Muscle layer of colon (tissue), 2 donors: ENCODE results near the gene LANCL2.

Source experiments
- H3K27ac ChIP-seq: one replicate; pipeline ENCODE4 v1.7.0; 2013; ENCODE audit warnings: low read depth, mild to moderate bottlenecking, low read length, moderate library complexity
- H3K27me3 ChIP-seq, 2 donors: one replicate each; pipeline ENCODE4 v1.7.0; 2013; ENCODE audit warnings: low read length in 2 of 2, mild to moderate bottlenecking in 2 of 2; ENCODE audit not compliant: insufficient read depth in 2 of 2, control insufficient read depth in 1 of 2
- H3K36me3 ChIP-seq: one replicate; pipeline ENCODE4 v1.7.0; 2013; ENCODE audit warnings: mild to moderate bottlenecking, low read length; ENCODE audit not compliant: insufficient read depth
- H3K4me1 ChIP-seq: one replicate; pipeline ENCODE4 v1.7.0; 2013; ENCODE audit warnings: mild to moderate bottlenecking, low read length; ENCODE audit not compliant: insufficient read depth
- H3K4me3 ChIP-seq, 2 donors: one replicate each; pipeline ENCODE4 v1.7.0; 2013; ENCODE audit warnings: low read length in 2 of 2, low read depth in 1 of 2, mild to moderate bottlenecking in 1 of 2, moderate library complexity in 1 of 2
- H3K9ac ChIP-seq: one replicate; pipeline ENCODE4 v1.7.0; 2013; ENCODE audit warnings: low read length
- H3K9me3 ChIP-seq: one replicate; pipeline ENCODE4 v1.7.0; 2013; ENCODE audit warnings: mild to moderate bottlenecking, low read length
- donor health status: abdominal sarcoma.
- donor health status: Adenocarcinoma of cecum.

The LANCL2 gene

GRCh38 chr7:55476852-55477780 is 112.0 kb downstream of the LANCL2 start:
- H3K4me3 ChIP-seq, result no peak overlapping the region
- H3K4me1 ChIP-seq, result no peaks in the 10 kb centered on the region
- H3K9me3 ChIP-seq, result no peaks in the 10 kb centered on the region
- H3K27ac ChIP-seq, result no peak overlapping the region
- H3K36me3 ChIP-seq, result peaks cover 4% of the 10 kb centered on the region
- no peak overlapping the region for H3K9ac ChIP-seq
- H3K27me3 ChIP-seq, result no peaks in the 10 kb centered on the region

GRCh38 chr7:55477781-55478374 is 112.7 kb downstream of the LANCL2 start:
- H3K36me3 ChIP-seq, result peaks cover 4% of the 10 kb centered on the region
- no peak overlapping the region for H3K9ac ChIP-seq
- H3K9me3 ChIP-seq, result no peaks in the 10 kb centered on the region
- no peaks in the 10 kb centered on the region for H3K4me1 ChIP-seq
- no peaks in the 10 kb centered on the region for H3K27me3 ChIP-seq
- no peak overlapping the region for H3K4me3 ChIP-seq
- no peak overlapping the region for H3K27ac ChIP-seq

GRCh38 chr7:55478700-55479099 is 113.6 kb downstream of the LANCL2 start:
- Histone ChIP-seq H3K4me3 (no peak overlapping the region), H3K27me3 (no peaks in the 10 kb centered on the region), H3K4me1 (no peaks in the 10 kb centered on the region), H3K9me3 (no peaks in the 10 kb centered on the region), H3K27ac (no peak overlapping the region), H3K36me3 (peaks cover 4% of the 10 kb centered on the region), H3K9ac (no peak overlapping the region)

- Histone ChIP-seq H3K36me3 (peaks cover 5% of the 10 kb centered on the region), H3K9me3 (no peaks in the 10 kb centered on the region), H3K4me3 (no peak overlapping the region), H3K9ac (no peak overlapping the region), H3K27ac (no peak overlapping the region), H3K27me3 (no peaks in the 10 kb centered on the region), H3K4me1 (no peaks in the 10 kb centered on the region)
Observed at GRCh38 chr7:55481155-55481554, 116.0 kb downstream of the LANCL2 start.

- H3K27ac ChIP-seq, result no peak overlapping the region
- peaks cover 5% of the 10 kb centered on the region for H3K36me3 ChIP-seq
- no peak overlapping the region for H3K4me3 ChIP-seq
- H3K9me3 ChIP-seq, result no peaks in the 10 kb centered on the region
- H3K27me3 ChIP-seq, result no peaks in the 10 kb centered on the region
- no peaks in the 10 kb centered on the region for H3K4me1 ChIP-seq
- no peak overlapping the region for H3K9ac ChIP-seq
Observed at GRCh38 chr7:55483046-55483445, 117.9 kb downstream of the LANCL2 start.
